H1 (cell line): ENCODE measurements around the gene TAOK1. TPM values are rescaled to one million over a fixed set of nuclear protein-coding genes. Genes with fewer than 3 reads are reported as not detected.
A peak's percentile ranks its signal among the peaks of the same experiment; 100 is the strongest.

Experiments
- CTCF ChIA-PET: fragments of 300-600 bp; sonication (Branson Sonifier 250); formaldehyde crosslinking; loops from one replicate; lab custom pipeline; 2021; ENCODE audit not compliant: partially characterized antibody; lab: Charles Lee
- POLR2A ChIA-PET: fragments of 300-600 bp; sonication (Branson Sonifier 250); formaldehyde crosslinking; loops from one replicate; lab custom pipeline; 2021; ENCODE audit warnings: inconsistent platforms; ENCODE audit not compliant: partially characterized antibody; lab: Charles Lee
- DNase-seq, 2 experiments: peaks; one replicate each; pipeline versions ENCODE4 v3.0.0 to v3.0.0-alpha.2; 2010 to 2022; ENCODE audit warnings: low spot score in 2 of 2, low read depth in 1 of 2, mixed read lengths in 1 of 2
- FAIRE-seq: peaks from 2 replicates; lab custom pipeline; 2011; peaks lifted over from hg19 to GRCh38; lab: Jason Lieb, UNC
- H2AFZ ChIP-seq: 2 replicates; pipeline ENCODE4 v1.8.1; 2012; ENCODE audit warnings: low read length, inconsistent platforms
- H2AK5ac ChIP-seq: 2 replicates; pipeline ENCODE4 v1.6.1; 2013; ENCODE audit warnings: low read depth, low read length
- H2BK120ac ChIP-seq: replicated peaks from 2 replicates; pipeline ENCODE3; 2013; ENCODE audit warnings: low read depth, low read length, inconsistent platforms
- H2BK12ac ChIP-seq: 2 replicates; pipeline ENCODE4 v1.6.1; 2013; ENCODE audit warnings: low read depth, low read length
- H2BK15ac ChIP-seq: 2 replicates; pipeline ENCODE4 v1.6.1; 2013; ENCODE audit warnings: low read length
- H2BK20ac ChIP-seq: 2 replicates; pipeline ENCODE4 v1.6.1; 2013; ENCODE audit warnings: low read length
- H2BK5ac ChIP-seq: 2 replicates; pipeline ENCODE4 v1.6.1; 2013; ENCODE audit warnings: low read depth, low read length
- H3K14ac ChIP-seq: 2 replicates; pipeline ENCODE4 v1.6.1; 2013; ENCODE audit warnings: inconsistent platforms; ENCODE audit not compliant: insufficient read length
- H3K18ac ChIP-seq: 2 replicates; pipeline ENCODE4 v1.6.1; 2013; ENCODE audit warnings: low read length; ENCODE audit errors: extremely low read depth
- H3K23ac ChIP-seq: 2 replicates; pipeline ENCODE4 v1.6.1; 2013; ENCODE audit warnings: inconsistent platforms; ENCODE audit not compliant: insufficient read length
- H3K23me2 ChIP-seq: 2 replicates; pipeline ENCODE4 v1.6.1; 2013; ENCODE audit warnings: low read depth, low read length
- H3K27ac ChIP-seq: 2 replicates; pipeline ENCODE4 v1.6.1; 2011; ENCODE audit warnings: low read depth, low read length, inconsistent platforms
- H3K27me3 ChIP-seq, 4 experiments: replicated peaks in 1 of 4; 1 replicate in 1 of 4; 2 replicates in 3 of 4; pipeline versions ENCODE4 v1.6.1 to v1.8.1; 2011 to 2013; ENCODE audit warnings: low read length in 3 of 4, mild to moderate bottlenecking in 3 of 4, inconsistent platforms in 2 of 4, mixed read lengths in 2 of 4, moderate library complexity in 1 of 4; ENCODE audit not compliant: control insufficient read depth in 3 of 4, insufficient read depth in 3 of 4; ENCODE audit errors: extremely low read depth in 1 of 4
- H3K36me3 ChIP-seq, 4 experiments: 2 replicates each; pipeline versions ENCODE4 v1.6.1 to v1.8.1; 2011 to 2013; ENCODE audit warnings: mild to moderate bottlenecking in 4 of 4, low read length in 3 of 4, moderate library complexity in 2 of 4, control low read depth in 1 of 4, inconsistent platforms in 1 of 4; ENCODE audit not compliant: insufficient read depth in 4 of 4, control insufficient read depth in 2 of 4
- H3K4ac ChIP-seq: replicated peaks from 2 replicates; pipeline ENCODE3; 2013; ENCODE audit warnings: low read length, low read depth, mixed read lengths, inconsistent platforms; ENCODE audit not compliant: insufficient read length
- H3K4me1 ChIP-seq, 4 experiments: replicated peaks in 1 of 4; 1 replicate in 1 of 4; 2 replicates in 3 of 4; pipeline versions ENCODE4 v1.6.1 to v1.8.1; 2011 to 2013; ENCODE audit warnings: low read length in 3 of 4, inconsistent platforms in 2 of 4, mixed read lengths in 1 of 4; ENCODE audit not compliant: insufficient read depth in 4 of 4, control insufficient read depth in 3 of 4
- H3K4me2 ChIP-seq, 2 experiments: 2 replicates each; pipeline versions ENCODE4 v1.6.1 to v1.8.1; 2011 to 2013; ENCODE audit warnings: low read depth in 2 of 2, low read length in 2 of 2, control low read depth in 1 of 2, inconsistent platforms in 1 of 2, mild to moderate bottlenecking in 1 of 2; ENCODE audit not compliant: insufficient read depth in 1 of 2
- H3K4me3 ChIP-seq, 4 experiments: fragments of 200-600, 300-600 bp in 1 of 4; sonication (generic), shearing (Covaris generic), sonication (Bioruptor Twin) in 1 of 4; 2 replicates each; pipeline versions ENCODE4 v1.5.1 to v1.8.1; 2011 to 2016; ENCODE audit warnings: low read length in 4 of 4, low read depth in 3 of 4, control low read depth in 2 of 4, inconsistent platforms in 2 of 4, mild to moderate bottlenecking in 2 of 4, mixed read lengths in 1 of 4, moderate library complexity in 1 of 4; ENCODE audit not compliant: insufficient read depth in 2 of 4; ENCODE audit errors: extremely low read depth in 1 of 4
- H3K56ac ChIP-seq: replicated peaks from 2 replicates; pipeline ENCODE3; 2013; ENCODE audit warnings: low read depth, mild to moderate bottlenecking, mixed read lengths, low read length, inconsistent platforms; ENCODE audit not compliant: insufficient read length
- H3K79me1 ChIP-seq: 2 replicates; pipeline ENCODE4 v1.6.1; 2013; ENCODE audit warnings: low read depth, low read length, control low read depth
- H3K79me2 ChIP-seq, 2 experiments: 2 replicates each; pipeline versions ENCODE4 v1.6.1 to v1.8.1; 2012 to 2013; ENCODE audit warnings: low read length in 2 of 2, mild to moderate bottlenecking in 2 of 2, inconsistent platforms in 1 of 2; ENCODE audit not compliant: insufficient read depth in 2 of 2, control insufficient read depth in 1 of 2
- H3K9ac ChIP-seq, 4 experiments: replicated peaks in 1 of 4; 1 replicate in 1 of 4; 2 replicates in 3 of 4; pipeline versions ENCODE4 v1.6.1 to v1.8.1; 2011 to 2013; ENCODE audit warnings: low read depth in 3 of 4, low read length in 3 of 4, control low read depth in 2 of 4, mild to moderate bottlenecking in 2 of 4, moderate library complexity in 2 of 4, inconsistent platforms in 1 of 4; ENCODE audit errors: extremely low read depth in 1 of 4
- H3K9me3 ChIP-seq, 2 experiments: 2 replicates each; pipeline versions ENCODE4 v1.6.1 to v1.8.1; 2012 to 2013; ENCODE audit warnings: mild to moderate bottlenecking in 2 of 2, moderate library complexity in 2 of 2, control low read depth in 1 of 2, inconsistent platforms in 1 of 2, low read depth in 1 of 2, low read length in 1 of 2, mixed read lengths in 1 of 2; ENCODE audit not compliant: insufficient read depth in 2 of 2
- H4K20me1 ChIP-seq, 2 experiments: replicated peaks in 1 of 2; 2 replicates each; pipeline versions ENCODE3 to v1.8.1; 2011 to 2013; ENCODE audit warnings: inconsistent platforms in 2 of 2, low read length in 2 of 2, mild to moderate bottlenecking in 1 of 2; ENCODE audit not compliant: insufficient read depth in 2 of 2, control insufficient read depth in 1 of 2
- H4K5ac ChIP-seq: 2 replicates; pipeline ENCODE4 v1.6.1; 2013; ENCODE audit warnings: low read length, low read depth, mixed read lengths, inconsistent platforms; ENCODE audit not compliant: insufficient read length
- H4K8ac ChIP-seq: 2 replicates; pipeline ENCODE4 v1.8.0; 2013; ENCODE audit warnings: mild to moderate bottlenecking, moderate library complexity, low read length, inconsistent platforms; ENCODE audit not compliant: insufficient read depth; ENCODE audit errors: extremely low read depth
- H4K91ac ChIP-seq: replicated peaks from 2 replicates; pipeline ENCODE3; 2013; ENCODE audit warnings: low read length, mixed read lengths, inconsistent platforms; ENCODE audit not compliant: insufficient read length
- BACH1 ChIP-seq: IDR thresholded peaks from 2 replicates; pipeline ENCODE4 v1.6.1; 2012; ENCODE audit warnings: low read length, improper control_type of control experiment
- HDAC6 ChIP-seq: IDR thresholded peaks from one replicate; pipeline ENCODE4 v1.7.1; 2012; ENCODE audit warnings: low read depth, mild to moderate bottlenecking, inconsistent platforms, low read length, moderate library complexity
- MAFK ChIP-seq: IDR thresholded peaks from 2 replicates; pipeline ENCODE4 v1.6.1; 2012; ENCODE audit warnings: low read depth, mild to moderate bottlenecking, improper control_type of control experiment, low read length
- TCF12 ChIP-seq: IDR thresholded peaks from 2 replicates; pipeline ENCODE4 v1.6.1; 2011; ENCODE audit warnings: low read depth, mild to moderate bottlenecking, low read length
- WGBS, 2 experiments: shearing (Covaris generic) in 1 of 2; methylation state at CpG; one replicate each; pipeline versions ENCODE4 v1.1.6 to v1.1.7; 2013 to 2015; ENCODE audit warnings: low lambda C conversion rate in 2 of 2, mixed read lengths in 2 of 2, inconsistent platforms in 1 of 2, low coverage in 1 of 2, missing lambda C conversion rate in 1 of 2; ENCODE audit not compliant: insufficient replicate concordance in 2 of 2, insufficient coverage in 1 of 2, insufficient read length in 1 of 2; ENCODE audit errors: extremely low coverage in 1 of 2, missing lambda C conversion rate in 1 of 2; 5-methylcytosine and 5-hydroxymethylcytosine counted together
- polyA plus RNA-seq, 7 experiments: library from polyadenylated mRNA; depleted of rRNA in 3 of 7; stranded (reverse) in 5 of 7; unstranded in 2 of 7; fragments of >200 nt in 5 of 7; fragments of 200-250 nt in 2 of 7; gene quantifications; 1 replicate in 5 of 7; 2 replicates in 1 of 7; 4 replicates in 1 of 7; pipeline versions ENCODE4 v1.2.1 to v1.2.3, GENCODE V29; 2011 to 2013; ENCODE audit warnings: missing spikeins in 2 of 7, mixed read lengths in 2 of 7
- total RNA-seq: library from RNA; stranded (reverse); fragmentation: NEBNext Ultra II Directional; extraction: Animal tissue kit (Norgen Biotek cat#: 25700); gene quantifications from 2 replicates; pipeline ENCODE4 v1.2.1, GENCODE V29; 2021
- TF ChIP-seq, protein P1 (sequence below): IDR thresholded peaks from 2 replicates; pipeline ENCODE4 v1.6.1; 2012; ENCODE audit warnings: low read length, inconsistent platforms

TAOK1 gene
- total and polyA plus RNA-seq, 2 of the 8 experiments (the other 6 are each of a cell fraction or from before 2014, with no cell fraction given), result 12.2 to 90.6 TPM

DNA sequence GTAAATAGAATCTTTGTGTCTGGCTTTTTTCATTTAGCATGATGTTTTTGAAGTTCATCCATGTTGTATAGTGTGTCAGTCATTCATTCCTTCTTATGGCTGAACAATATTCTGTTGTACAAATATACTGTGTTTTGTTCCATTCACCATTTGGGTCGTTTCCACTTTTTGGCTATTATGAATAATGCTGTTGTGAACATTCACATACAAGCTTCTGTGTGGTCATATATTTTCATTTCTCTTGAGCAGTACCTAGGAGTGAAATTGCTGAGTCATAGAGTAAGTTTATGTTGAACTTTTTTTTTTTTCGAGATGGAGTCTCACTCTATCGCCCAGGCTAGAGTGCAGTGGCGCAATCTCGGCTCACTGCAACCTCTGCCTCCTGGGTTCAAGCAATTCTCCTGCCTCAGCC is 32.3 kb upstream of the TAOK1 start:
- H2BK12ac ChIP-seq, result no peak overlapping the region
- no peaks in the 10 kb centered on the region for H3K27me3 ChIP-seq
- H3K4me3 ChIP-seq, result no peak overlapping the region
- no peaks in the 10 kb centered on the region for H3K36me3 ChIP-seq
- no peaks in the 10 kb centered on the region for H3K9me3 ChIP-seq
- POLR2A ChIA-PET, result interaction anchor here (0.6 kb wide), 1 partner anchor 170 kb away, joined by 3 read pairs; no protein-coding TSS in a partner anchor
- FAIRE-seq, result no peak
- H3K18ac ChIP-seq, result no peak overlapping the region
- CTCF ChIA-PET, result interaction anchor here (1.1 to 2.0 kb wide), 3 partner anchors 12 to 246 kb away, joined by 3 to 4 read pairs (median 4); no protein-coding TSS in a partner anchor
- no peaks in the 10 kb centered on the region for H3K79me2 ChIP-seq
- WGBS, 2 experiments, result 93% methylated on average over 5 of the region's 5 CpGs; no CpG with 5 or more reads in 1 of the 2 experiments
- no peak overlapping the region for H2BK20ac ChIP-seq
- H3K27ac ChIP-seq, result no peak overlapping the region
- no peak overlapping the region for H3K4ac ChIP-seq
- no peak overlapping the region for H4K8ac ChIP-seq
- H3K4me2 ChIP-seq, result no peak overlapping the region
- H3K56ac ChIP-seq, result no peak overlapping the region
- H3K23me2 ChIP-seq, result no peaks in the 10 kb centered on the region
- H3K14ac ChIP-seq, result no peak overlapping the region
- H3K79me1 ChIP-seq, result no peaks in the 10 kb centered on the region
- no peak overlapping the region for H4K5ac ChIP-seq
- no peak overlapping the region for H3K23ac ChIP-seq
- DNase-seq, result no peak
- no peak overlapping the region for H2AK5ac ChIP-seq
- no peak overlapping the region for H2AFZ ChIP-seq
- H2BK120ac ChIP-seq, result no peak overlapping the region
- no peaks in the 10 kb centered on the region for H3K4me1 ChIP-seq
- TF ChIP-seq TCF12 (no peak), HDAC6 (no peak), BACH1 (peak; percentile 67), MAFK (peak; percentile 23; the same call in 1 of the 2 replicates)
- TF ChIP-seq, protein P1, sequence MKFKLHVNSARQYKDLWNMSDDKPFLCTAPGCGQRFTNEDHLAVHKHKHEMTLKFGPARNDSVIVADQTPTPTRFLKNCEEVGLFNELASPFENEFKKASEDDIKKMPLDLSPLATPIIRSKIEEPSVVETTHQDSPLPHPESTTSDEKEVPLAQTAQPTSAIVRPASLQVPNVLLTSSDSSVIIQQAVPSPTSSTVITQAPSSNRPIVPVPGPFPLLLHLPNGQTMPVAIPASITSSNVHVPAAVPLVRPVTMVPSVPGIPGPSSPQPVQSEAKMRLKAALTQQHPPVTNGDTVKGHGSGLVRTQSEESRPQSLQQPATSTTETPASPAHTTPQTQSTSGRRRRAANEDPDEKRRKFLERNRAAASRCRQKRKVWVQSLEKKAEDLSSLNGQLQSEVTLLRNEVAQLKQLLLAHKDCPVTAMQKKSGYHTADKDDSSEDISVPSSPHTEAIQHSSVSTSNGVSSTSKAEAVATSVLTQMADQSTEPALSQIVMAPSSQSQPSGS, result no peak
- no peak overlapping the region for H2BK15ac ChIP-seq
- no peak overlapping the region for H3K9ac ChIP-seq
- no peaks in the 10 kb centered on the region for H4K20me1 ChIP-seq
- no peak overlapping the region for H2BK5ac ChIP-seq
- H4K91ac ChIP-seq, result no peak overlapping the region
